ENCODE results near the gene PEX16.

Gene PEX16

GRCh38 chr11:45872651-45873356 is 44.9 kb downstream of the PEX16 start:
- no peak for DNase-seq

DNA sequence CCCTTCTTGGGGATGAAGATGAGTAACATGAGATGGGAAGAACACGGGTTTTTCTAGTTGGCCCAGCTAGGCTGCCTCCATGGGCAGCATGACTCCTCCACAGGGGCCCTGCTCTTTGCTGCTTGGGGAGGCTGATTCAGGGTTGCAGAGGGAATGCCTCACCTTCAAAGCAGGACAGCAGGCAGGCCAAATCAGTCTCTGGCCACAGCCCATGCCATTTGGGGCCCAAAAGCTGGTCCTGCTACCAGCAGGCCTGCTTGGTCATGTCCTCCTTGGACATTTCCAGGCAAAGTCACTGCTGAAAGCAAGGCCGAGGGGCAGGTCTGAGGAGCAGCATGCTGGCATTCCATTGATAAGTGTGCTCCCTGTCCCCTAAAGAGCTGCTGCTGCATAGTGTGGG is 46.0 kb downstream of the PEX16 start:
- no peak for DNase-seq

- no peak for DNase-seq
Observed at GRCh38 chr11:45870706-45871105, 47.0 kb downstream of the PEX16 start.

GRCh38 chr11:45869551-45869950 is 48.1 kb downstream of the PEX16 start:
- DNase-seq: no peak

DNA sequence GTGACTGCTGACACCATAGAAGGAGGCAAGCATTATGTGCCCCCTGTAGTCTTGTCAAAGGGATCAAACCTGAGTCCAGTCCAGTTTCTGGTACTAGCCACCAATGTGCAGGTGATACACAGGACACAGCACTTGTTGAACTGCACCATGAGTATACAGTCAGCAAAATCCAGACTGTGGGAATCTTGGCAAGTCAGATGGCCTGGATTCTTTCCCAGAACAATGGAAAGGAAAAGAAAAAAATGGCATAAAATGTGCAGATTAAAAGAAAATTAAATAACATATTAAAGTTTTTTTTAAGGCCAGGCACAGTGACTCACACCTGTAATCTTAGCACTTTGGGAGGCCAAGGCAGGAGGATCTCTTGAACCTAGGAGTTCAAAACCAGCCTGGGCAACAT is 53.6 kb downstream of the PEX16 start:
- no peak for DNase-seq

DNA sequence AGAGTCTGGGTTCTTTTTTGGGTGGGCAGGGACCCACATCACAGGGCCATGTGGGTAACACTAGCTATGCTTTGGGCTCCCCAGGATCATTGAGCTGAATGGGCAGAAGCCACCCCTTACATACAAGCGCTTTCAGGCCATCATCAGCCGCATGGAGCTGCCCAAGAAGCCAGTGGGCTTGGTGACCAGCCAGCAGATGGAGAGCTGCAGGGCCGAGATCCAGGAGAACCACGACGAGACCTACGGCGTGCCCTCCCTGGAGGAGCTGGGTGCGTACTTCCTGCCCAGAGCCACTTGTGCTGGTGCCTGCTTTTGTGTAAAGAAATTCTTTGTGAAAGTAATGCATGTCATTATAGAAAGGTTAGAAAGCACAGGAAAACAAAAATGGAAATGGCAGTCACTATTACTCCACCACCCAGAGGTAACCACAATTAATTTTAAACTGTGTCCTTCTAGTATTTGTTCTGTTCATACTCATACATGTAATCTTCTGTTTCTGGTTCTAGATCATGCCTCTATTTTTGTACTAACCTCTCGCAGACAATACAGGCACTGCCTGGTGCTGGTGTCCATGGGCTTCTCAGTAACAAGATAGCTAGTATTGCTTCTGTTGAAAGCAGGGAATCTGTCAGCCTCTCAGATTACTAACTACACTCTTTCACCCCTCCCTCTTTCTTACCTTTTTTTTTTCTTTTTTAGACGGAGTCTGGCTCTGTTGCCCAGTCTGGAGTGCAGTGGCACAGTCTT is 56.7 kb downstream of the PEX16 start:
- no peak for DNase-seq

DNA sequence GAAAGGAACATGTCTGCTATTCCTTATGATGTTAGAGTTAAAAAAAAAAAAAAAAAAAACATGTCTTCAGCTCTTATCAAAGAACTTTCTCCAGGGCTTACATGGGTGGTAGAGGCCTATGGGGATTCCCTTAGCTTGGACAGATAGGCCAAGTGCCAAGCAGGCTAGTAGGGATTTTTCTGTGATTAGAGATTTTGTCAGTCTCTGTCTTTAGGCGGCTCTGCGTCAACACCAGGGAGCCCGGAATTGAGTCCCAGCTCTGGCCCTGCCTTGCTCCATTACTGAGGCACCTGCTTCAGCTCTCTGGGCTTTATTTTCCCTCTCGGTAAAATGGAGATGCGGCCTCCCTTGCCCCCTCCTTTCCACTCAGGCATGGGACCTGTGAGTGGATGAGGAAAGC is 57.3 kb downstream of the PEX16 start:
- DNase-seq: no peak
